Panc1 (cell line): Measurements from ENCODE around the gene ITPRIPL2. TPM values are rescaled to one million over a fixed set of nuclear protein-coding genes. Genes with fewer than 3 reads are reported as not detected.

Experiments
- ATAC-seq: fragments of 200-7000 bp; cut with Tn5 transposase; 2 replicates; pipeline ENCODE4 v1.9.1; 2020; ENCODE audit warnings: mild to moderate bottlenecking, moderate library complexity
- BruUV-seq: library from RNA; stranded (reverse); fragments of 400-500 nt; replicated peaks from 2 replicates; lab custom pipeline; 2021; lab: Mats Ljungman, UMichigan
- CTCF ChIA-PET: fragments of 300-600 bp; sonication (Branson Sonifier 250); formaldehyde crosslinking; loops from one replicate; lab custom pipeline; 2022; ENCODE audit warnings: antibody characterized with exemption; lab: Charles Lee
- POLR2A ChIA-PET: fragments of 300-600 bp; sonication (Branson Sonifier 250); formaldehyde crosslinking; loops from one replicate; lab custom pipeline; 2022; ENCODE audit warnings: antibody characterized with exemption; lab: Charles Lee
- DNase-seq: peaks from one replicate; pipeline ENCODE4 v3.0.0-alpha.2; 2010; ENCODE audit warnings: low read depth, low spot score
- H3K27ac ChIP-seq: 2 replicates; pipeline ENCODE4 v1.5.1; 2011; ENCODE audit warnings: mild to moderate bottlenecking, low read length, inconsistent platforms
- H3K27me3 ChIP-seq: fragments of 200-500 bp; sonication (Bioruptor generic); 2 replicates; pipeline ENCODE4 v1.6.0; 2014; ENCODE audit warnings: low read length, inconsistent platforms; ENCODE audit not compliant: control insufficient read depth, insufficient read depth
- H3K36me3 ChIP-seq: fragments of 200-500 bp; sonication (Bioruptor generic); 2 replicates; pipeline ENCODE4 v1.5.1; 2014; ENCODE audit warnings: inconsistent platforms, mild to moderate bottlenecking, low read length, moderate library complexity; ENCODE audit not compliant: control insufficient read depth, insufficient read depth
- H3K4me1 ChIP-seq: 2 replicates; pipeline ENCODE4 v1.5.1; 2011; ENCODE audit warnings: inconsistent platforms, mild to moderate bottlenecking, low read length, moderate library complexity; ENCODE audit not compliant: control insufficient read depth, insufficient read depth
- H3K4me3 ChIP-seq, 2 experiments: 2 replicates each; pipeline ENCODE4 v1.5.1; 2011 to 2012; ENCODE audit warnings: low read depth in 2 of 2, low read length in 2 of 2, mild to moderate bottlenecking in 2 of 2, inconsistent platforms in 1 of 2, moderate library complexity in 1 of 2
- H3K9me3 ChIP-seq: fragments of 200-500 bp; sonication (Bioruptor generic); 2 replicates; pipeline ENCODE4 v1.5.1; 2014; ENCODE audit warnings: low read depth, mild to moderate bottlenecking, inconsistent platforms, low read length, moderate library complexity; ENCODE audit not compliant: control insufficient read depth, insufficient read depth
- POLR2AphosphoS5 ChIP-seq: IDR thresholded peaks from 2 replicates; pipeline ENCODE4 v1.6.1; 2012; ENCODE audit warnings: mild to moderate bottlenecking, low read depth, low read length, moderate library complexity
- SIN3A ChIP-seq: IDR thresholded peaks from 2 replicates; pipeline ENCODE4 v1.6.1; 2012; ENCODE audit warnings: low read depth, mild to moderate bottlenecking, low read length, moderate library complexity, borderline replicate concordance; ENCODE audit not compliant: insufficient read depth
- TCF7L2 ChIP-seq: IDR thresholded peaks from 2 replicates; pipeline ENCODE4 v1.6.1; 2011; ENCODE audit warnings: mild to moderate bottlenecking, low read depth, low read length, inconsistent platforms
- in situ Hi-C: cut with HindIII; loops from 2 replicates; pipeline ENCODE4 v1.10.0; 2016; ENCODE audit warnings: low sequenced_read_pairs, low pct_unique_long_range_greater_than_20kb
- intact Hi-C: fragments of 100-400 bp; cut with micrococcal nuclease; formaldehyde crosslinking; loops from one replicate; pipeline ENCODE4 v1.10.0; 2022; ENCODE audit not compliant: unreplicated experiment
- total RNA-seq: library from RNA; stranded (reverse); gene quantifications from one replicate; pipeline ENCODE4 v1.2.1, GENCODE V29; 2021; ENCODE audit not compliant: unreplicated experiment
- TF ChIP-seq, protein P1 (sequence below): fragments of 450-650 bp; IDR thresholded peaks from 2 replicates; pipeline ENCODE4 v1.5.1; 2017; ENCODE audit warnings: mild to moderate bottlenecking
- TF ChIP-seq, protein P2 (sequence below), 2 experiments: IDR thresholded peaks; 2 replicates each; pipeline ENCODE4 v1.6.1; 2011 to 2012; ENCODE audit warnings: low read depth in 2 of 2, control low read depth in 1 of 2, low read length in 1 of 2, mild to moderate bottlenecking in 1 of 2, moderate library complexity in 1 of 2; ENCODE audit not compliant: insufficient read depth in 1 of 2

ITPRIPL2 gene
- total RNA-seq, 1 experiment from 2014 or later: 83.2 TPM

DNA sequence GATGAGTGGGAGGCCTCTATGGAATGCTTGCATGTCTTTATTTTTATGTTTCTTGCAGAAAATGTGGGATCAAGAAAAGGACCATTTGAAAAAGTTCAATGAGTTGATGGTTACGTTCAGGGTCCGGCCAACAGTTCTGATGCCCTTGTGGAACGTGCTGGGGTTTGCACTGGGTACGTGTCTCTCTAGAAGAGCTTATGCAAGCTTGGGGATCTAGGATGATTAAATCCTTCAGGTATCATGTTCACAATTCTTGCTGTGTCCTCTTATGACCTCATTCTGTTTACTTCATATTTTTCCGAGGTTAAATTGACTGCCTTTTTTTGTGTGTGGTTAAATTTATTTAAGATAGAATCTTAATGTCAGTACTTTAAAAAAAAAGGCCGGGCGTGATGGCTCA lies 39.9 kb upstream of the ITPRIPL2 start:
- no peaks in the 10 kb centered on the region for H3K36me3 ChIP-seq
- no peaks in the 10 kb centered on the region for H3K9me3 ChIP-seq
- ATAC-seq: no peak
- in situ Hi-C loops: no loop called here
- H3K4me1 ChIP-seq: no peaks in the 10 kb centered on the region
- TF ChIP-seq TCF7L2: no peak
- TF ChIP-seq, protein P1, sequence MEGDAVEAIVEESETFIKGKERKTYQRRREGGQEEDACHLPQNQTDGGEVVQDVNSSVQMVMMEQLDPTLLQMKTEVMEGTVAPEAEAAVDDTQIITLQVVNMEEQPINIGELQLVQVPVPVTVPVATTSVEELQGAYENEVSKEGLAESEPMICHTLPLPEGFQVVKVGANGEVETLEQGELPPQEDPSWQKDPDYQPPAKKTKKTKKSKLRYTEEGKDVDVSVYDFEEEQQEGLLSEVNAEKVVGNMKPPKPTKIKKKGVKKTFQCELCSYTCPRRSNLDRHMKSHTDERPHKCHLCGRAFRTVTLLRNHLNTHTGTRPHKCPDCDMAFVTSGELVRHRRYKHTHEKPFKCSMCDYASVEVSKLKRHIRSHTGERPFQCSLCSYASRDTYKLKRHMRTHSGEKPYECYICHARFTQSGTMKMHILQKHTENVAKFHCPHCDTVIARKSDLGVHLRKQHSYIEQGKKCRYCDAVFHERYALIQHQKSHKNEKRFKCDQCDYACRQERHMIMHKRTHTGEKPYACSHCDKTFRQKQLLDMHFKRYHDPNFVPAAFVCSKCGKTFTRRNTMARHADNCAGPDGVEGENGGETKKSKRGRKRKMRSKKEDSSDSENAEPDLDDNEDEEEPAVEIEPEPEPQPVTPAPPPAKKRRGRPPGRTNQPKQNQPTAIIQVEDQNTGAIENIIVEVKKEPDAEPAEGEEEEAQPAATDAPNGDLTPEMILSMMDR: no peak
- TF ChIP-seq POLR2AphosphoS5: no peak
- TF ChIP-seq, protein P2, sequence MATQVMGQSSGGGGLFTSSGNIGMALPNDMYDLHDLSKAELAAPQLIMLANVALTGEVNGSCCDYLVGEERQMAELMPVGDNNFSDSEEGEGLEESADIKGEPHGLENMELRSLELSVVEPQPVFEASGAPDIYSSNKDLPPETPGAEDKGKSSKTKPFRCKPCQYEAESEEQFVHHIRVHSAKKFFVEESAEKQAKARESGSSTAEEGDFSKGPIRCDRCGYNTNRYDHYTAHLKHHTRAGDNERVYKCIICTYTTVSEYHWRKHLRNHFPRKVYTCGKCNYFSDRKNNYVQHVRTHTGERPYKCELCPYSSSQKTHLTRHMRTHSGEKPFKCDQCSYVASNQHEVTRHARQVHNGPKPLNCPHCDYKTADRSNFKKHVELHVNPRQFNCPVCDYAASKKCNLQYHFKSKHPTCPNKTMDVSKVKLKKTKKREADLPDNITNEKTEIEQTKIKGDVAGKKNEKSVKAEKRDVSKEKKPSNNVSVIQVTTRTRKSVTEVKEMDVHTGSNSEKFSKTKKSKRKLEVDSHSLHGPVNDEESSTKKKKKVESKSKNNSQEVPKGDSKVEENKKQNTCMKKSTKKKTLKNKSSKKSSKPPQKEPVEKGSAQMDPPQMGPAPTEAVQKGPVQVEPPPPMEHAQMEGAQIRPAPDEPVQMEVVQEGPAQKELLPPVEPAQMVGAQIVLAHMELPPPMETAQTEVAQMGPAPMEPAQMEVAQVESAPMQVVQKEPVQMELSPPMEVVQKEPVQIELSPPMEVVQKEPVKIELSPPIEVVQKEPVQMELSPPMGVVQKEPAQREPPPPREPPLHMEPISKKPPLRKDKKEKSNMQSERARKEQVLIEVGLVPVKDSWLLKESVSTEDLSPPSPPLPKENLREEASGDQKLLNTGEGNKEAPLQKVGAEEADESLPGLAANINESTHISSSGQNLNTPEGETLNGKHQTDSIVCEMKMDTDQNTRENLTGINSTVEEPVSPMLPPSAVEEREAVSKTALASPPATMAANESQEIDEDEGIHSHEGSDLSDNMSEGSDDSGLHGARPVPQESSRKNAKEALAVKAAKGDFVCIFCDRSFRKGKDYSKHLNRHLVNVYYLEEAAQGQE (IDR thresholded peaks at IDR 0.05; ENCODE audit: insufficient read depth in 1 of 2, low read depth in 2 of 2, low read length in 1 of 2): no peak
- no peak for TF ChIP-seq SIN3A
- BruUV-seq: no TSS peak
- H3K27me3 ChIP-seq: no peaks in the 10 kb centered on the region
- H3K4me3 ChIP-seq: no peak overlapping the region
- intact Hi-C loops: no loop called here
- DNase-seq: no peak
- CTCF ChIA-PET: interaction anchor here (0.6 to 1.3 kb wide), 2 partner anchors 90 to 111 kb away, joined by 4 to 10 read pairs; partner anchors contain the start of gene TMC7
- H3K27ac ChIP-seq: no peak overlapping the region
- POLR2A ChIA-PET: no interaction called here

- no peaks in the 10 kb centered on the region for H3K9me3 ChIP-seq
- no TSS peak for BruUV-seq
- ATAC-seq (no peak), DNase-seq (no peak)
- no peaks in the 10 kb centered on the region for H3K27me3 ChIP-seq
- no peak overlapping the region for H3K27ac ChIP-seq
- in situ Hi-C loops: no loop called here
- POLR2A ChIA-PET: no interaction called here
- H3K4me3 ChIP-seq: no peak overlapping the region
- no peaks in the 10 kb centered on the region for H3K4me1 ChIP-seq
- intact Hi-C loops: no loop called here
- CTCF ChIA-PET: interaction anchor here (0.7 kb wide), 1 partner anchor 91 kb away, joined by 7 read pairs; no protein-coding TSS in a partner anchor
- TF ChIP-seq, protein P2 (IDR thresholded peaks at IDR 0.05; ENCODE audit: insufficient read depth in 1 of 2, low read depth in 2 of 2, low read length in 1 of 2): no peak
- TF ChIP-seq SIN3A: no peak
- no peak for TF ChIP-seq POLR2AphosphoS5
- TF ChIP-seq, protein P1: no peak
- TF ChIP-seq TCF7L2: no peak
- H3K36me3 ChIP-seq: no peaks in the 10 kb centered on the region
These were observed 38.3 kb upstream of the ITPRIPL2 start for GRCh38 chr16:19075511-19075910.
